Activated CD8-positive, alpha-beta memory T cell treated with anti-CD3 and anti-CD28 coated beads, Interleukin-2, amount 10 ng/mL, durations not matched to agents 7 days and 5 days (primary cell): Measurements from ENCODE around the gene RSRC1. TPM values are rescaled to one million over a fixed set of nuclear protein-coding genes. Genes with fewer than 3 reads are reported as not detected.
"Not testable (repeated sequence)": the region's sequence is repeated elsewhere in the genome, so short reads cannot be mapped to it uniquely, and the experiment has no call there.

Experiments
- ATAC-seq: fragments of 150-1000 bp; cut with Tn5 transposase; one replicate; pipeline ENCODE4 v1.10.0; 2021; ENCODE audit warnings: moderate library complexity
- CTCF ChIA-PET: fragments of 350-600 bp; sonication (Branson Sonifier 250); formaldehyde crosslinking; loops from one replicate; lab custom pipeline; 2021; ENCODE audit warnings: antibody characterized with exemption; lab: Charles Lee
- DNase-seq: peaks from one replicate; pipeline ENCODE4 v3.0.0-alpha.2; 2020
- H3K27ac Mint-ChIP-seq: one replicate; pipeline ENCODE4 v1.8.0; 2021; ENCODE audit warnings: mild to moderate bottlenecking, mixed read lengths
- H3K27me3 Mint-ChIP-seq: one replicate; pipeline ENCODE4 v1.8.0; 2021; ENCODE audit warnings: mixed read lengths
- H3K36me3 Mint-ChIP-seq: one replicate; pipeline ENCODE4 v1.8.0; 2021; ENCODE audit warnings: mild to moderate bottlenecking, mixed read lengths
- H3K4me1 Mint-ChIP-seq: one replicate; pipeline ENCODE4 v1.8.0; 2021; ENCODE audit warnings: mixed read lengths
- H3K4me3 Mint-ChIP-seq: one replicate; pipeline ENCODE4 v1.8.0; 2021; ENCODE audit warnings: mild to moderate bottlenecking, moderate library complexity, mixed read lengths
- H3K9me3 Mint-ChIP-seq: one replicate; pipeline ENCODE4 v1.8.0; 2022; ENCODE audit warnings: low read depth, mixed read lengths
- total RNA-seq, 2 experiments: library from RNA; stranded (reverse); gene quantifications; one replicate each; pipeline ENCODE4 v1.2.3, GENCODE V29; 2021

Gene RSRC1
- total RNA-seq, 2 experiments from 2014 or later: 45.1 to 45.4 TPM

GRCh38 chr3:158508481-158508880 is 398.6 kb downstream of the RSRC1 start:
- Mint-ChIP-seq H3K4me3 (no peak overlapping the region), H3K36me3 (no peaks in the 10 kb centered on the region), H3K9me3 (peaks cover 3% of the 10 kb centered on the region), H3K4me1 (no peaks in the 10 kb centered on the region), H3K27me3 (no peaks in the 10 kb centered on the region), H3K27ac (no peak overlapping the region)
- CTCF ChIA-PET: no interaction called here
- ATAC-seq (no peak), DNase-seq (no peak)

GRCh38 chr3:158509891-158510290 is 400.0 kb downstream of the RSRC1 start:
- no peaks in the 10 kb centered on the region for H3K36me3 Mint-ChIP-seq
- no peak overlapping the region for H3K4me3 Mint-ChIP-seq
- H3K27me3 Mint-ChIP-seq: no peaks in the 10 kb centered on the region
- no peak overlapping the region for H3K27ac Mint-ChIP-seq
- peaks cover 3% of the 10 kb centered on the region for H3K9me3 Mint-ChIP-seq
- ATAC-seq (no peak), DNase-seq (no peak)
- CTCF ChIA-PET: no interaction called here
- no peaks in the 10 kb centered on the region for H3K4me1 Mint-ChIP-seq

- ATAC-seq, H3K4me1 Mint-ChIP-seq, H3K9me3 Mint-ChIP-seq, H3K36me3 Mint-ChIP-seq, H3K27ac Mint-ChIP-seq, CTCF ChIA-PET, H3K4me3 Mint-ChIP-seq, H3K27me3 Mint-ChIP-seq, DNase-seq: not testable (repeated sequence)
Measured at GRCh38 chr3:158516729-158517128, 406.8 kb downstream of the RSRC1 start.

- no peak overlapping the region for H3K4me3 Mint-ChIP-seq
- DNase-seq: no peak
- no peaks in the 10 kb centered on the region for H3K9me3 Mint-ChIP-seq
- H3K4me1 Mint-ChIP-seq: no peaks in the 10 kb centered on the region
- no peak for ATAC-seq
- H3K36me3 Mint-ChIP-seq: no peaks in the 10 kb centered on the region
- H3K27ac Mint-ChIP-seq: no peak overlapping the region
- CTCF ChIA-PET: no interaction called here
- no peaks in the 10 kb centered on the region for H3K27me3 Mint-ChIP-seq
Measured at GRCh38 chr3:158519776-158520175, 409.9 kb downstream of the RSRC1 start.

GRCh38 chr3:158520433-158520832 is 410.5 kb downstream of the RSRC1 start:
- ATAC-seq: no peak
- no peaks in the 10 kb centered on the region for H3K4me1 Mint-ChIP-seq
- DNase-seq: no peak
- H3K4me3 Mint-ChIP-seq: no peak overlapping the region
- H3K27me3 Mint-ChIP-seq: no peaks in the 10 kb centered on the region
- CTCF ChIA-PET: no interaction called here
- H3K9me3 Mint-ChIP-seq: no peaks in the 10 kb centered on the region
- no peaks in the 10 kb centered on the region for H3K36me3 Mint-ChIP-seq
- H3K27ac Mint-ChIP-seq: no peak overlapping the region

GRCh38 chr3:158522221-158523136 is 412.6 kb downstream of the RSRC1 start:
- CTCF ChIA-PET: no interaction called here
- Mint-ChIP-seq H3K27ac (no peak overlapping the region), H3K4me3 (no peak overlapping the region)

GRCh38 chr3:158528076-158528674 is 418.3 kb downstream of the RSRC1 start:
- no peaks in the 10 kb centered on the region for H3K9me3 Mint-ChIP-seq
- no peak overlapping the region for H3K4me3 Mint-ChIP-seq
- H3K4me1 Mint-ChIP-seq: no peaks in the 10 kb centered on the region
- CTCF ChIA-PET: interaction anchor here (1.0 kb wide), 1 partner anchor 922 kb away, joined by 3 read pairs; no protein-coding TSS in a partner anchor
- no peak for ATAC-seq
- no peak for DNase-seq
- no peaks in the 10 kb centered on the region for H3K27me3 Mint-ChIP-seq
- H3K27ac Mint-ChIP-seq: no peak overlapping the region
- H3K36me3 Mint-ChIP-seq: no peaks in the 10 kb centered on the region

More at GRCh38 chr3:158522221-158523136, 412.6 kb downstream of the RSRC1 start:
- no peak for ATAC-seq
- Mint-ChIP-seq H3K9me3 (no peaks in the 10 kb centered on the region), H3K27me3 (no peaks in the 10 kb centered on the region), H3K4me1 (no peaks in the 10 kb centered on the region), H3K36me3 (no peaks in the 10 kb centered on the region)
- DNase-seq: no peak

GRCh38 chr3:158531334-158531733 is 421.4 kb downstream of the RSRC1 start:
- Mint-ChIP-seq H3K36me3 (no peaks in the 10 kb centered on the region), H3K4me1 (no peaks in the 10 kb centered on the region), H3K27ac (no peak overlapping the region), H3K27me3 (no peaks in the 10 kb centered on the region), H3K4me3 (no peak overlapping the region), H3K9me3 (no peaks in the 10 kb centered on the region)
- CTCF ChIA-PET: interaction anchor here (1.0 kb wide), 1 partner anchor 97 kb away, joined by 3 read pairs; no protein-coding TSS in a partner anchor
- ATAC-seq (no peak), DNase-seq (no peak)

- Mint-ChIP-seq H3K36me3 (no peaks in the 10 kb centered on the region), H3K4me3 (no peak overlapping the region), H3K27ac (no peak overlapping the region), H3K27me3 (no peaks in the 10 kb centered on the region), H3K9me3 (no peaks in the 10 kb centered on the region), H3K4me1 (no peaks in the 10 kb centered on the region)
- DNase-seq (no peak), ATAC-seq (no peak)
- CTCF ChIA-PET: no interaction called here
Measured at GRCh38 chr3:158532099-158532734, 422.3 kb downstream of the RSRC1 start.

- Mint-ChIP-seq H3K9me3 (no peaks in the 10 kb centered on the region), H3K4me1 (no peaks in the 10 kb centered on the region), H3K27ac (no peak overlapping the region), H3K27me3 (no peaks in the 10 kb centered on the region), H3K4me3 (no peak overlapping the region), H3K36me3 (no peaks in the 10 kb centered on the region)
- CTCF ChIA-PET: no interaction called here
- ATAC-seq: no peak
- no peak for DNase-seq
Measured at GRCh38 chr3:158535918-158536317, 426.0 kb downstream of the RSRC1 start.

- Mint-ChIP-seq H3K27me3 (no peaks in the 10 kb centered on the region), H3K27ac (no peak overlapping the region), H3K4me3 (no peak overlapping the region), H3K9me3 (no peaks in the 10 kb centered on the region), H3K4me1 (no peaks in the 10 kb centered on the region), H3K36me3 (peaks cover 7% of the 10 kb centered on the region)
- peak; percentile 47 for ATAC-seq
- CTCF ChIA-PET: interaction anchor here (0.6 to 2.7 kb wide), 7 partner anchors 11 to 256 kb away, joined by 3 to 11 read pairs (median 4); partner anchors contain the start of gene GFM1
- DNase-seq: peak; percentile 47
Measured at GRCh38 chr3:158539414-158540014, 429.6 kb downstream of the RSRC1 start.

GRCh38 chr3:158540066-158540465 is 430.2 kb downstream of the RSRC1 start:
- CTCF ChIA-PET: interaction anchor here (2.0 to 2.7 kb wide), 3 partner anchors 104 to 255 kb away, joined by 5 to 11 read pairs (median 6); partner anchors contain the start of gene GFM1
- Mint-ChIP-seq H3K9me3 (no peaks in the 10 kb centered on the region), H3K36me3 (peaks cover 10% of the 10 kb centered on the region)

GRCh38 chr3:158548691-158549090 is 438.8 kb downstream of the RSRC1 start:
- ATAC-seq (no peak), DNase-seq (no peak)
- Mint-ChIP-seq H3K4me1 (no peaks in the 10 kb centered on the region), H3K4me3 (no peak overlapping the region), H3K36me3 (peaks cover 7% of the 10 kb centered on the region), H3K9me3 (peaks cover 2% of the 10 kb centered on the region), H3K27me3 (no peaks in the 10 kb centered on the region), H3K27ac (no peak overlapping the region)
- CTCF ChIA-PET: interaction anchor here (0.6 kb wide), 1 partner anchor 82 kb away, joined by 4 read pairs; no protein-coding TSS in a partner anchor

More at GRCh38 chr3:158540066-158540465, 430.2 kb downstream of the RSRC1 start:
- Mint-ChIP-seq H3K27ac (no peak overlapping the region), H3K4me3 (no peak overlapping the region), H3K27me3 (no peaks in the 10 kb centered on the region), H3K4me1 (no peaks in the 10 kb centered on the region)
- ATAC-seq (no peak), DNase-seq (no peak)
